DMS79 treated with DMSO at 0.1 percent for 48 hours (cell line): Measurements from ENCODE around the gene FNBP1.

Experiments
- DNase-seq: peaks from one replicate; lab custom pipeline; 2025; lab: John Stamatoyannopoulos, UW

FNBP1 gene

DNA sequence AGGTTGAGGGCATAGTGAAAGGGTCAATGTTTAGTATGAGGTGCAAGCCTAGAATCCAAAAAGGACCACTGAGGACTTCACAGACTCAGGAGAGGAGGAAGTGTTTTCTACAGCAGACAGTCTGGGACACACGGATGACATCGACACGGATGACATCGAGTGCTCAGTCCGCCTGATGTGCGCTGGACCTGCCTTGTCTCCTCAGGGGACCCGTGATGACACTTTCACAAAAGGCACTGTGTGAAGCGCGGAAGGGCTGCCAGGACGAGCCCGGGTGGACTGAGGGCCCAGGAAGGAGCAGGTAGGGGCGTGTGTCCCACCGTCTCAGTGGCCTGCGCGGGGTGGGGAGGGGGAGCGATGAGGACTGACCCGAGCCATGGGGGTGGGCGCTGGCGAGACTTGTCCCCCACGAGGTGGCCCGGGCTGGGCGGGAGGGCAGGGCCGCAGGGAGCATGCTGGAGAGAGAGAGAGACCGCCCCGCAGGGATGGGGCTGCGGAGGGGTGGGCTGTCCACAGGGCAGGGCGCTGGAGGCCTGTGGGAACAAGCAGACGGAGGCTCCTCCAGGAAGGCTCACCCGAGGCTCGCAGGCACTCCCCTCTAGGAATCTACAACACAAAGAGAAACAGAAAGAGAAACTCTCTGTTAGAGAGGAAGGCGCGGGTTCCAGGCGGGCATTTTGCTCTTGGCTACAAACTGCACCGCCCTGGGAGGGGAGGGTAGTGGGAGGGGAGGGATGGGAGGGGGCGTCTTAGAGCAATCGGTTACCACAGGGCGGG is 152.9 kb downstream of the FNBP1 start:
- DNase-seq, result no peak

DNA sequence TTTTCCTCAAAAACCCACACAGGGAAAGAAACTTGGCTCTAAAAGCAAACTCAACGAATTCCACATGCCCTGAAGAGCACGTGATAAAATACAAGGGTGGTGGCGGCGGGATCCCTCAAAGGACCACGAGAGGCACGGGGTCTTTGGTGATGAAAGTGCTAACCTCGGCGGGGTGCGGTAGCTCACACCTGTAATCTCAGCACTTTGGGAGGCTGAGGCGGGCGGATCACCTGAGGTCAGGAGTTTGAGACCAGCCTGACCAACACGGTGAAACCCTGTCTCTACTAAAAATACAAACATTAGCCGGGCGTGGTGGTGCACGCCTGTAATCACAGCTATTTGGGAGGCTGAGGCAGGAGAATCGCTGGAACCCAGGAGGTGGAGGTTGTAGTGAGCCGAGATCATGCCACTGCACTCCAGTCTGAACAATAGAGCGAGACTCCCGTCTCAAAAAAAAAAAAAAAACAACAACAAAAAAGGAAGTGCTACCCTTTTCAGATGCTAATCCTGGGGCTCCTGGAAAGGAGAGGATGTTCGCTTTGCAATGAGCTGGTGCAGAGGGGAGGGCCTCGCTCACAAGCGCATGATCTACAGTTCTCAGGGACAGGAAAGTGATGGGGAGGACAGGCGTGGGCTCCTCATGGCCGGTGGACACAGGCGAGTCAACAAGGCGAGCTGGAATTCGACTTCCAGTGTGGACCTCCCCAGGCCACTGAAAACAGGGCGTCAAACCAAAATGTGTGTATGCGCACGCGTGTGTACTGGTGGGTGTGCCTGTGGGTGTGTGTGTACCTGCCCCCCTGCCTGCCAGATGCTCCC is 153.7 kb downstream of the FNBP1 start:
- no peak for DNase-seq

DNA sequence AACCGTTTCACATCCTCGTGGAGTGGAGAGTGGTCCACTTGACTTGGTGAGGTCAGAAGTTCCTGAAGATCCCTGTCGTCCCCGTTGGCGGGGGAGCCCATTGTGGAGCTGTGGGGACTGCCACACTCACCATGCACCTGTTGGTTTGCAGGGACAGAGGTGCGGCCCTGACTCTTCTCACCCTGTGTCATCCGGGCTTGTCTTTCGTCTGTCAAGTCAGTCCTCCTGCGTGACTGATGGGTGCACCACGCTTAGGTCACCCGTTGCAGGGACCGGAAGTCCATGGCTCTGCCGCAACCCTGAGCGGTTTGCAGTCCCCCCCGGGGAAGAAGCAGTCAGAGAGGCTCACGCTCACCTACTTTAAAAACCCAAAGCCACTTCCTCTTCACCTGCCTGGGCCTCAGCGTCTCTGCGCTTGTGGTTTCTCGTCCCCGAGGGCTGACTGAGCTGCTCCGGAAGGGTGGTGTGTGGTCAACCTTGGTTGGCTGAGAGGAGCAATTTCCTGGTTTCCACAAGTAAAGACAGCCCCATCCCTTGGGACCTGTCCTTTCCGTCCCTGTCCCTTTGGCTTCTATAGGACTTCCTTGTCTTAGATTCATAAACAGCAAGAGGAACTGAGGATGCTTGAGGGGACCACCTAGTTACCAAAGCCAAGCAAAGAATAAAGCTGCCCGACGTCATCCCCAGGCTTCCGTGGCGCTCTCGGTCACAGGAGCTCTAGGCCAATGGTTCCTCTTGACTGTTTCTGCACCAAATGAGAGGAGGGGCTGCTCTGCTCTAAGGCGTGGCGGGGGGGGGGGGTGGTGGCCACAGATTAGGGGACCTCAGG is 154.5 kb downstream of the FNBP1 start:
- peak; percentile 21 for DNase-seq

DNA sequence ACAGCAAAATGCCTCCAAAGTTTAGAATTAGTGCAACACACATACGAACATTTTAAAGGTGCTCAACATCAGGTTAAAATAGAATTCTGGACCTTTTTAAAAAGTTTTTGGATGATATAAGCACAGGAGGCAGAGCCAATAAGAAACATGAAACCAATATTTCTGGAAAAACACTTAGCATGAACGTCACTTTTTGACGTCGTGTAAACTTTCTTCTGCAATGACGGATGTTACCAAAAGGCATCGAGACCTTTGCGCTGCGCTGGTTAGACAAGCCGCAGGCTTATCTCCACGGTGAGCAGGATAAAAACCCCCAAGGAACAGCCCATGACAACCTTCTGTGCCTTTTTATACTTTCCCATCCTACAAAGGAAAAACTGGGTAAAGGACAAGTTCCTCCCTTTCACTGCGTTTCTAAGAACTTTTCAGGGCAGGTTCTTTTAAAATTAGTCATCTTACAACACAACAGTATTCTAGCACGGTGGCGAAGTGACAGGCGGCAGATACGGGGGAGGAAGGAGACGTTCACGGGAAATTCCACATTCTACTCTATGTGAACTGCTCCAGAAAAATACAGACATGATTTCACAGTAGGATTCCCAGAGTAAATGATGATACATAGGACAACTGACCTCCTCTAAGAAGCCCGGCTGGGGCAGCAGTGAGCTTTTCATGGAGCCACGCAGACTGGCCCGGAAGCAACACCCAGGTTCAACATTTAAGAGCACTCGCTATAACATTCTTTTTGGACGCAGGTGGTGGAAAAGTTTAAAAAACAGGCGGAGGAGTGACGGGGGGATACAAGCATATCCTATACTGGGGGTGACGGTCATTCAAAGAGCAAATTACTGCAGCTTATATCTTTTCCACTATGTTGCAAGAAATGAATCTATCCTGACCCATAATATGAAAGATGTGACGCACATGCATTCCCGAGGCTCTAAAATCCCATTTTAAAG is 155.4 kb downstream of the FNBP1 start:
- DNase-seq, result no peak

DNA sequence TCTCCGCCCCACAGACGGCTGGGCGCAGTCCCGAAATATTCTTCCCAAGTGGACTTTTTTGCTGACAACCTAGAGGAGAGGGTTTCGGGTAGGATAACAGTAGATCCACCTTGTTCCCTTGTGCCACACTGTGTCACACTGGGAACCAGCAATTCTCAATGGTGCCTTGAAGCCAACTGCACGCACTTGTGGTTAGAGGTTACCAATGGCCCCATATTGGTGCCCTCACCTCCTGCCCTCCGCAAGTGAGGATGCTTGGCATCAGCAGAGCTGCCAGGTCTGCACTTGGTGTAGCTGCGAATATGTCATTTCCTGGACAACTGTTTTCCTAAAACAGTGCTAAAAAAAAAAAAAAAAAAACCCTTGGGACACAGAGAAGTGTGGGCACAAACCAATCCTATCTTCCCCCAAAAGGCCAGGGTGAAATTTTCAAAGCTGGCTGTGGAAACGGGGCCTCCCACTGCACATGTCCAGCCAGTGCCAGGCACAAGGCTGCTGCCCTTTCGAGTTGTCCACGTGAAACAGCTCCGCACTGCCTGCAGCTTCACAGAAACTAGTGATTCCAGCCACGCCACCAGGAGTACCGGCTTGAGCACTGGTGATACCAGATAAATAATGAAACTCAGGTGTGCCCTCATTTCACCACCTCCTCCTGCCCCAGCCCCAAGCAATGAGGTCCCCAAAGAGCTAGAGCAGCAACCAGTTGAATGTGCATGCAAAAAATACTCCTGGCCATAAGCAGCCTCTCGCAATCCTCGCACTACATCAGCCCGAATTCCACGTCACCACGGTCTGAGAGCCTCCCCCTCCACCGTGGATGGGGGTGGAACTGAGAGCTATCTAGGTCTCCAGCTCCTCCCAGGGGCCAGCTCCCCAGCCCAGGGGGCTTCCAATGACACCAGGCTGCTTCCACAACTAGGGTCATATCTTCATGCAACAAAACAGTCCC is 156.5 kb downstream of the FNBP1 start:
- no peak for DNase-seq

DNA sequence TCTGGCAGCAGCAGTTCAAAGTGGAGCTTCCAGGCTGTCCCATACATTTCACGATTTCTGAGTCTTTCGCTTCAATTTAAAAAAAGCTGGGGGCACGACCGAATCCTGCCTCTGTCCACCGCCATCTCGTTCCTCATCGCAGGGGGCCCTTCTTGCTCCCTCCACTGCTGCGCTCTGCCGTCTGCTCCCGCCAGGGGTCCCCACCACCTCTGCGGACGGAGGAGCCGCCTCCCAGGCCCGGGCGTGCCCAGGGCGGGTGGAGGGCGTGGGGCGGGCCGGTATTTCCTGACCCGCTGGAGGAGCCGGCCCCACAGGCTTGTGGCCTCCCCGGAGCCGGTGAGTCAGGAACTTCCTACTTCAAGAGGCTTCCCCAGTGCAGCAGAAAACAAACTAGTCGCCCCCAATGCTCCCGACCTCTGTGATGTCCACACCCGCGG is 157.3 kb downstream of the FNBP1 start:
- peak; percentile 79 for DNase-seq

DNA sequence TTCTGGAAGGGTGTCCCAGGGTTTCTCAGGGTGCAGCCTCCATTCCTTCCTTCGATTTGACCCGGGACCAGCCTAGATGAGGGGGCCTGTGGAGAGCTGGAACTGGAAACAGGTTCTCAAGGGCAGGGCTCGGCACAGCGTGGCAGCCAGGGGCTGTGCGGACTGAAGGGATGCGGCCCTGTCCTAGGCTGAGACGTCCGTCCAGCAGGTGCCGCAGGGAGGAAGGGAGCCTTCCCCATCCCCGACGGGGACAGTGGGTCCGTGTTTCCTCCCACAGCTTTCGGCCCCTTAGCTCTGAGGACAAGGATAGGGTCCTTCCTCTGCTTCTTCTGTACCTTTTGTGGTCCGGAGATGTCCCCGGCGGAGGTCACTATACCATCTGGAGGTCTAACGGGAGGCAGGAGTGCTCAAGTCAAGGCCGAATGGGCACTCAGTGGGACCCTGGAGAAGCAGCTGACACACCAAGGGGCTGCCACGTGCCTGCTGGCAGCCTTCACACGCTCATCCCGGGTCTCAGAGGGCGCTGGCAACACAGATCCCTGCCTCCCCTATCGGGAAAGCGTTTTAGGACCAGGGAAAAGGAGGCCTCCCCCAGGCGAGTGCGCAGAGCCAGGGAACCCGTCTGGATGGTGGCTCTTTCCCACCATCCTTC is 157.8 kb downstream of the FNBP1 start:
- DNase-seq, result peak; percentile 43

DNA sequence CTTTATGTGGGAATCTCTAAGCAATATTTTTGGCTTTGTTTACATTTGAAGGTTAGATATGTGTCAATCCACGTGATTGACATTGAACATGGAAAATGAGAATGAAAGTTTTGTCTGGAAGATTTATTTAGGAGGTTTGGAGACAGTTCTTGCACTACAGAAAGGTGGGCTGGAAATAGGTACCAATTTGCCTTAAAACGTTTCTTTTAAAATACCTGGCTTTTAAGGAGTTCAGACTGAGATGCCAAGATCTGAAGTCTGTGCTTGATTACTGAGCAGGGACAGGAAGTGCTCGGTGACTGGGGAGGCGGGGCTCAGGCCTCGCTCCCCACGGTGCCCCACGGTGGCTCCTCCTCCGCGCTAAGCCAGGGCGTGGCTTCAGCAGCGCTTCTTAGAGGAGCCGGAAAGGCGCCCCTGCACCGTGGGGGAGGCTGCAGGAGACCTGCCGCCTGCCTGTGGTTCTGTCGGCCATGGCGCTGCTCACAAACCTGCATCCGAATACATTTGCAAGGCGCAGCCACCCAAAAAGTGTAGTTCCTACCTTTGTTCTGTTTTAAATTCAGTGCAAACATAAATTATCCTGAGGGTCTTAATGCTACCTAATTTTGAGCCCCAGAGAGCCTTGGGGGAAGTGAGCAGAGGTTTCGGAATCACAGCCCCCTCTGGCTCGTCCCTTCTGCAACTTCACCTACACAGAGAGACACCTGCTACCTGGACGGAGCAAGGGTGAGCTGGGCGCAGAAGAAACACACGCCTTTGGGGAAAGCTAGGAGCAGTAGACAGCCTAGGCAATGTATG is 158.6 kb downstream of the FNBP1 start:
- peak; percentile 92 for DNase-seq

DNA sequence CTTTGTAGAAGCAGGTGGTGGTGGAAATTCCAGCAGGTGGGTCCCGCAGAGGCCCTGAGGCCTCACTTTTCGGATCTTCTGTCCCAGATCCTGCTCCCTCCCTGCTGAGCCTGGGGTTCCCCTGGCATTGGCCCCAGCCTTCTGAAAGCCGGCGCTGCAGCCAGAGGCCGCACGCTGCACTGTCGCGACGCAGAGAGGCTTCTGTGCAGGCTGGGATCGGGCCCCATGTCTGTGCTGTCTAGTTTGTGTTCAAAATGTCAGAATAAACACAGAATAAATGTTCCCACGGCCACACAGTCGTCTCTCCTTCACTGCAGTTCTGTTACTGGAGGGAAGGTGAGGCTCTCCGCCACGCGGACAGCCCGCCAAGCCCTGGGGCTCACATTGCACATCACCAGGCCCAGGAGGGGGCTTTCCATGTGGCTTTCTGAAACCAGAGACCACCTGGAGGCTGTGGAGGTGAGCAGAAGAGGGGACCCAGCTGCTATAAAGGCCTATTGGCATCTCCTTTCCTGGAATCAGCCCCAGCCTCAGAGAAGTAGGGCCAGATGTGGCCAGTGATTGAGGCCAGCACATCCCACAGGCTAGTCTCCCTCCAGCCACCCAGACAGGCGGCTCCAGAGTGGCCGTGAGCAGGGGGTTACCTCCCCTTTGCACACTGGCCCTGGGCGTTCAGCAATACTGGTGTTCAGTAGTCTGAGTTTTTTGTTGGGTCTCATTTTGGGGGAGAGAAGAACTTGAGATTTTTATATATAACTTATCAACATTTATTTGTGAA is 161.3 kb downstream of the FNBP1 start:
- DNase-seq, result no peak

DNA sequence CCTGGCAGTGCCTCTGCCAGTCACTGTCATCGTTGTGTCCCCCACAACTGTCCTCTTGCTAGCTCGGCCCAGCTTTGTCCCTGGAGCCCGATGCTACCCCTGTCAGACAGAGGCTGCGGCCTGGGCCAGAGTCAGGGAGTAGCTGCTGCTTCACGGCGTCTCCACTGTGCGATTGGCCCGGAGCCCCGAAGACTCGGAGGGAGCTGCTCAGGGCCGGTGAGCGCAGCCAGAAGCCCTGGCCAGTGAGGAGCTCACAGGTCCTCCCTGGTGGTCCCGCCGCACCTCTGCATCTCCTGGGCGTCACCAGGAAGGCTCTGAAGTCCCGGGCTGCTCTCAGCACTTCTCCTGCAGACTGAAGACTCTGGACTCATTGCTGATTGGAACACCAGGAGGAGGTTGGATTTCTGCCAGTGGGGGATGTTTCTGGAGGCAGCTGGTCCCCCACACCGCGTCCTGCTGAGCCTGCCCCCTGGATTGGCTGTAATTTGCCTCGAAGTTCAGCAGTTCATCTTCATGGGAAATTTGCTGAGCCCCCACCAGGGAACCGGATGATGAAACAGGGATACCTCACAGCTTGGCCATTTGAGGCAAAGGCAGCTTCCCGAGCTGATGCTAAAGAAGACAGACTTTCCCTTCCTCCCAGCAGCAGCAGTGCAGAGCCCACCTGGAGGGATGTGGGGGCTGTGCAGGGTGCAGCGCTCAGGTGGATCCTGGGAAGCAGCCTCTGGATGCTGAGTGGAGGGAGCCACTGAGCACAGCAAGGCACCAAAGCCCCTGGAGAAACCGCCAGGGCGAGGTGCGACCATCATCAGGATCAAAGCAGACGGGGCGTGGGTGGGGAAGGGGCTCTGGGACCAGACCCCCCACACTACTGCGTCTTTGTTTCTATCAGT is 162.1 kb downstream of the FNBP1 start:
- DNase-seq, result no peak

DNA sequence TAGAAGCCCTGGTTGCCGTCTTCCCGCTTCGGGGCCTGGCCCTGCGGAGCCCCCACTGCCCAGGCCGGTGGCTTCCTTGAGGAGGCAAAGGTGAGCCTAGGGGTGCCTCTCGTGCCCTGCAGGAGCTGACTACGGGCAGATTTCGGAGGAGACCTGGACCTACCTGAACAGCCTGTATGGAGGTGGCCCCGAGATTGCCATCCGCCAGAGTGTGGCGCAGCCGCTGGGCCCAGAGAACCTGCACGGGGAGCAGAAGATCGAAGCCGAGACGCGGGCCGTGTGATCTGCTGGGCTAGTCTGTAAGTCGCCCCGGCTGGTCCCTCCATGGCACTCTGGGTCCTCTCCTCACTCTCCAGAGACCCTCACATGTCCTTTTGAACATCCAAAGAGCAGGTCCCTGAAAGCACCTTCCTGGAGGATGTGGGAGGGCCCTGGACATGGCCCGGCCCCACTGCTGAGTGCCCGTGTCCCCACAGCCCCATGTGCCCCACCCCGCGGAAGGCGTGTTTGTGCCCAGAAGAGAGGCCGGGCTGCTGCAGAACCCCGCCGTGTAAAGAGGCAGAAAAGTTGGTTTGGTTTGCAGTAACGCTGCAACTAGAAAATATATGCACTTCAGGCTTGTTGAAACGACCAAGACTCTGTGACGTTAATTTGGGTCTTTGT is 162.9 kb downstream of the FNBP1 start:
- no peak for DNase-seq

DNA sequence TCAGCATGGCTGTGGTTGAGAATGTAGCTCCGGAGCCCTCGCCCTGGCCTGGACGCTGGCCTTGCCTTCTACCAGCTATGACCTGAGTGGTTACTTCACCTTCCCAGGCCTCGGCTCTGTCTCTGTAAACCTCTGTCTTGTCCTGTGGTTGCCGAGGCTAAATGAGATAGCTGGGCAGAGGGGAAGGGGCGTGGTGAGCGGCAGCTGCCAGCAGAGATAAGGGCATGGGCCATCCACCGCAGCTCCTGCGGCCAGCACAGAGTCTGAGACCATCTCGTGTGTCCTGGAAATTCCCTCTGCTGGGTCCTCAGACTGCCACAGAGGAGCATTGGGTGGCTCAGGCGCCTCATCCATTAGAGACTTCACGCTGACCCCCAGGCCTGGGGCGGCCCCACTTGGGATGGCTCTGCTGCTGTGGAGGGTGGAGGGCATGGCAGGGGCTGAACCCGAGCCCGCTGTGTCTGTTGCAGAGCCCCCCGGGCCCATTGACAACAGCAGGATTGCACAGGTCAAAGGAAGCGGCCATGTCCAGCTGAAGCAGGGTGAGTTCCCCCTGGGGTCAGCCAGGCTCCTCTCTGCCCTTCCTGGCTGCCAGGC is 163.8 kb downstream of the FNBP1 start:
- no peak for DNase-seq

DNA sequence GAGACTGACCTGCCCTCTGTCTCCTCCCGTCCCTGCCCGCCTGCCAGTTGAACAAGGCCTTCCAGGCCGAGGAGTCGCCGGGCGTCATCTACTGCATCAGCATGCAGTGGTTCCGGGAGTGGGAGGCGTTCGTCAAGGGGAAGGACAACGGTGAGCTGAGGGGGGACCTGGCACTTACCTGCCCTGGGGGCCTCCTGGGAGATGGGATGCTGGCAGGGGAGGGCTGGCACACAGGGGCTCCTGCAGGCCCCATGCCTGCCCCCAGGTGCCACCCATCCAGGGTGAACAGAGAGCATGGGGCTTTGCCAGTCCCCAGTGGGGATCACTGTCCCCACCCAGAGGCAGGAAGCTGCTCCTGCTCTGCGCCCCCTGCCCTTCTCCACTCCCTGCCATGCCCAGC is 164.7 kb downstream of the FNBP1 start:
- no peak for DNase-seq

DNA sequence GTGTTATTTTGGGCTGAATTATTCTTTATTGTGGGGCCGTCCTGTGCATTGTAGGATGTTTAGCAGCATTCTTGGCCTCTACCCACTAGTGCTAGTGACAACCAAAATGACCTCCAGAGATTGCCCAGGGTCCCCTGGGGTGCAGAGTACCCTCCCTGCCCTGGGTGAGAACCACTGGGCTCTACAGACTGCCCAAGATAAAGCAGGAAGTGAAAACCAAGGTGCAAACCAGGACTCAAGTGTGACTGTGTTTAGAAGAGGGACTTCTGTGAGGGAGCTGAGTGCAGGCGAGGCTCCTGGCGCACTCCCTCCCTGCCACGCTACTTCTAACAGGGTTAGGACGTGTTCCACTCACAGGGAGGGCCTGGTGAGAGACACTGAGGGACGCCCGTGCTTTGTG is 166.2 kb downstream of the FNBP1 start:
- no peak for DNase-seq

DNA sequence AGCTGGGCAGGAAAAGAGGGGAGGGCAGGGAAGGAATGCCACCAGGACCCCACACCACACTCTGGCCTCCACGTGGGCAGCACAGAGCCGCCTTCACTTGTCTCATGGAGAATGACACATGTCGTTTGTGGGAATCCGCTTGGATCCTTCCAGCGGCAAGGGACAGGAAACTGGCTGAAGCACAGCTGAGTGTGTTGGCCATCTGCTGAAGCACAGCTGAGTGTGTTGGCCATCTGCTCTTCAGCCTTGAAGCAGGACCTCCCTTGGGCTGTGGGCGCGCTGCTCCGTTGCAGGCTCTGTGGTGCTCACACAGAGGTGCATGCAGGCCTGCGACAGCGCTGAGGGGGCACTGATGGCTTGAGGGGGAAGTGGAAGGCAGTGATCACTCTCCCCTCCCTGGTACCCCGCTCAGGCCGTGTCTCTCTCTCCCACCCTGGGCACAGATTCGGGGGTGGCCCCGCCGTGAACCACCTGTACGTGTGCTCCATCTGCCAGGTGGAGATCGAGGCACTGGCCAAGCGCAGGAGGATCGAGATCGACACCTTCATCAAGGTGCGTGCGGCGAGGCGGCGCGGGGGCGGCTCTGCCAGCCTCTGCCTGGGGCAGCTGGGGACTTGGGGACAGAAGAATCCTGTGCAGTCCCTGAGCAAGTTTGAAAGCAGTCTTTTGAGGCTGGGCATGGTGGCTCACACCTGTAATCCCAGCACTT is 167.1 kb downstream of the FNBP1 start:
- no peak for DNase-seq
